ENCODE measurements around the gene ENTREP3. TPM values are rescaled to one million over a fixed set of nuclear protein-coding genes. Genes with fewer than 3 reads are reported as not detected.
A peak's percentile ranks its signal among the peaks of the same experiment; 100 is the strongest.
"Not testable (repeated sequence)": the region's sequence is repeated elsewhere in the genome, so short reads cannot be mapped to it uniquely, and the experiment has no call there.

Gene ENTREP3, protein sequence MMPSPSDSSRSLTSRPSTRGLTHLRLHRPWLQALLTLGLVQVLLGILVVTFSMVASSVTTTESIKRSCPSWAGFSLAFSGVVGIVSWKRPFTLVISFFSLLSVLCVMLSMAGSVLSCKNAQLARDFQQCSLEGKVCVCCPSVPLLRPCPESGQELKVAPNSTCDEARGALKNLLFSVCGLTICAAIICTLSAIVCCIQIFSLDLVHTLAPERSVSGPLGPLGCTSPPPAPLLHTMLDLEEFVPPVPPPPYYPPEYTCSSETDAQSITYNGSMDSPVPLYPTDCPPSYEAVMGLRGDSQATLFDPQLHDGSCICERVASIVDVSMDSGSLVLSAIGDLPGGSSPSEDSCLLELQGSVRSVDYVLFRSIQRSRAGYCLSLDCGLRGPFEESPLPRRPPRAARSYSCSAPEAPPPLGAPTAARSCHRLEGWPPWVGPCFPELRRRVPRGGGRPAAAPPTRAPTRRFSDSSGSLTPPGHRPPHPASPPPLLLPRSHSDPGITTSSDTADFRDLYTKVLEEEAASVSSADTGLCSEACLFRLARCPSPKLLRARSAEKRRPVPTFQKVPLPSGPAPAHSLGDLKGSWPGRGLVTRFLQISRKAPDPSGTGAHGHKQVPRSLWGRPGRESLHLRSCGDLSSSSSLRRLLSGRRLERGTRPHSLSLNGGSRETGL
- polyA plus RNA-seq (2013, experiment 1 of 2; ENCODE audit: insufficient read length): 37.0 TPM
- polyA plus RNA-seq (2013, experiment 2 of 2; ENCODE audit: insufficient read length): 37.8 TPM

DNA sequence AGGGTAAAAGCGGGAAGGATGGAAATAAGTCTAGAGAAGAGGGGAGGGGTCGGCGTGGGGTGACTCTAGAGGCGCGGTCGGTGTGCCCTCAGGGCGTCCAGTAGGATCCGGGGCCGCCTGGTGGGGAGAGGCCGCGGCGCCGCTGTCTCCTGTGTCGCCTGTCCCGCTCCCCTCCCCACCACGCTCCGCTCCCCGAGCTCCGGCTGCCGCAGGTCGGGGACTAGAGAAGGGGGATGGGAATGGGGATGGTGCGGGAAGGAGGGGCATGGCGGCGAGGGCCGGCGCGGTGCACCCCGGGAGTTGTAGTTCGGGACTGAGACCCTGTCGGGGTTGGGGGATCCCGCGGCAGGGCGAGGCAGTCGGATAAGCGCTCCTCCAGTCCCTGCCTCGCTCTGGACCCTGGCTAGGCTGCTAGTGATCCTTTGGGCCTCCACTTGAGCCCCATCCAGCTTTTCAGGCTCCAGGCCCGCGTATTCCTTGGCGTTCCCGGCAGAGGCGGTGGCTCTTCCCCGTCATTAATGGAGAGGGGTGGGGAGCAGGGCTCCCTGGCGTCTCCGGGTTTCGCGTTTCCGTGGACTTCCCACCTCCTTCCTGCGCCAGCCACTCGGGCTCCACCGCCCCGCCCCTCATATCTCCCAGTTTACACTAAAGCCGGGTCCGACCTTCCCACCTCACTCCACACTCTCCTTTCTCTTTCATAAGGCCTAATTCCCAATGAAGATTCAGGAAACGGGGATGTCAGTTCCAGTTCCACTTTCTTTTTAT is at the start of gene ENTREP3:
Gene ENTREP3, minus strand, starts transcription at position 241 of the 765 bp plus-strand sequence. CDS start 606 bp downstream, outside the sequence.
- DNase-seq: peak; percentile 80

DNA sequence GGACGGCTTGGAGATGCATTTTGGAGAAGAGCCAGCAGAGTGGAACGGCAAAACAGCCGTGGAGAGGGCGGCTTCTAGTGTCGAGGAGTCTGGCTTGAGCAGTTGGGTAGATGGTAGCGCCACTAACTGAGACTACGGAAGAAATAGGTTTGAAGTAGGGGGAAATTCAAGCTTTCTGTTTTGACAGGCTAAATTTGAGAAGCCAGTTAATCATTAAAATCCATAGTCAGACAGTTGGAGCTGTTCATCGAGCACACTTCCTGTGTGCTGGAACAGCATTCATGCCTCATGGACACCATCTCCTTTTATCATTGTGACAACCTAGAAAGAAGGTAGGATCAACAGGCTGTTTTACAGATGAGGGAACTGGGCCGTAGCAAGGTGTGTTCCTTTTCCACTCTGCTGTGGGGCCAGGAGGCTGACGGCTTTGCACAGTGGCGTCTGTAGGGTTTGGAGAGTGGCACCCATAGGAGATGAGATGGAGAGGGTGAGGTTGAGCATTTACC is 49.3 kb upstream of the ENTREP3 start:
- DNase-seq: no peak

DNA sequence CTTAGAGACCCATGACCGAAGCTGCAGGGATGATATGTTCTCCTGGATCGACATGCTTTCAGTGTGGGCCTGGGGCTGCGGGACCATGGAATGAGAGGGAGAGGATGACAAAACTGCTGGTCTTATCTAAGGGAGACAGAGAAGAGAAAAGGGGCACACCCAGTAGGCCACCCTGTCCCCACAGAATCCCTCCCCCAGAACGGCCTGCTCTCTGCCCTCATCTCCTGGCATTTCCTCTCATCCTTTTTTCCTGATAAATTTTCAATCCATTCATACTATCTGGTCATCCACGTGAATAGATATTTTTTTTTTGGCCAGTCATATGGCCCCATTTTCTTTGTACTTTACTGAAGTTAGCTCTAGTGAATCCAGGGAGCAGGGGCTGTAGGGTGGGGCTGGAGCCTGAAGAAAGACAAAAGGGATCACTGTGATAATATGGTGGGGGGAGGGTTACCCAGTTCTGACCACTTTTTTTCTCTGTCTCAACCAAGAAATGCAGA is 46.1 kb upstream of the ENTREP3 start, which contains the start of gene PKLR:
Gene PKLR, minus strand, starts transcription at position 97 of the 500 bp plus-strand sequence. Its CDS starts 43 bp downstream, at position 54.
- DNase-seq: no peak

DNA sequence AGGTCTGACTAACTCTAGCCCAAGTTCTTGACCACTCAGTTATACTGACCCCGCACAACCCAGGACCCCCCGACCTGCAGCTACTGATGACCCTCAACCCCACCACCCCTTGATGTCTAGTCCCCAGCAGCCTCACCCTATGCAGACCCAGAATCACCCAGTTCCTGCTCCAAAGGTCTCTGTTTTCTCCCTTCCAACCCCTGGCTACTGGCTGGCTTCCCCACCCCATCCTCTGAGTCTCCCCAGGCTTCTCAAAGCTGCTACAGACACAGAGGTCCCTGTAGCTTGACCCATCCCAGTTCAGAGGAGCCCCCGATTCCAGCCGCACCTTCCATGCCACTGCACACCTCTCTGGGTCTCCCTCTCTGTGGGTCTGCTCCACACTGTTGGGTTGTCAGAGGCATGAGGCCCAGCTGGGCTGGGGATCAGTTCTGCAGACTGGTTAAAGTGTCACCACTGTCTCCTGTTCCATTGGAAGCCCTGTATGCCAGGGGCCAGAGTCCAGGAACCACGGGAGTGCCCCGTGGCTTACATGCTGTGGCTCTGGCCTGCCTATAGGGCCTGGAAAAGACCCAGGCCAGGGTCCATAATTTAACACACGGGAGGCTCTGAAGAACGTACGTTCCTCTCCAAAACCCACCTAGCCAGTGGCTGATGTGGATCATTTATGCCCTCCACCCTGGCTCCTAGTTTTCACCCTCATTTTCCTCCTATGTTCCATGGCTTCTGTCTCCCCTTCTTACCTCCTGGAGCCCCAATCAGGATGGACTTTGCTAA is 45.5 kb upstream of the ENTREP3 start:
- DNase-seq: no peak

DNA sequence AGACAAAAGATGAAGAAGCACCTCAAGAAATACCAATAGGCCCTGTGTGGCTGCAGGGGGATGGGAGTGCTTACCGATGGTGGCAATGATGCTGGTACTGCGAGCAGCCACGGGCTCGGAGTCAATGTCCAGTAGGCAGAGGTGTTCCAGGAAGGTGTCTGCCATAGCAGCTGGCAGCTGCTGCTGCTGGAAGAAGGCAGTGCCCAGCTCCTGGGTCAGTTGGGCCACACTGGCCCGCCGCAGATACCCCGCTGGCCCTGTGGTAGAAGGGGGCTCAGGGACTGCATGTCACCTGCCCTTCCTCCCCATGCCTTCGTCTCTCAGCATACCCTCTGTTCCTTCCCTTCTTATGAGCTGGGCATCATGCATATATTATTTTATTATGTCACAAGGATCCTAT is 44.7 kb upstream of the ENTREP3 start:
- no peak for DNase-seq

DNA sequence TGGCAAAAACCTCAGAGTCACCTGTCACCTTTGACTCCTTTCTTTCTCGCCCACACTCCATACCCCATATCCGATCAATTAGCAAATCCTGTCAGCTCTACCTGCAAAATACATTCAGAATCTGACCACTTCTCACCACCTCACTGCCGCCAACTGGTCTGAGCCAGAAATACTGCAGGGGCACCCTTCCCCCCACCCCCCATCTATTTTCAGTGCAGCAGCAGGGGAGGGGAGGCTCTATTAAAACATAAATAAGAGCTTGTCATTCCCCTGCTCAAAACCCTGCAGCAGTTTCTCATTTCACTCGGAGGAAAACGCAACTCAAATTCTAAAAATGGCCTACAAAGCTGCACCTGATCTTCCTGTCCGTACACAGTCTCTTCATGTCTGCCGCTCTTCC is 42.1 kb upstream of the ENTREP3 start:
- DNase-seq: no peak

DNA sequence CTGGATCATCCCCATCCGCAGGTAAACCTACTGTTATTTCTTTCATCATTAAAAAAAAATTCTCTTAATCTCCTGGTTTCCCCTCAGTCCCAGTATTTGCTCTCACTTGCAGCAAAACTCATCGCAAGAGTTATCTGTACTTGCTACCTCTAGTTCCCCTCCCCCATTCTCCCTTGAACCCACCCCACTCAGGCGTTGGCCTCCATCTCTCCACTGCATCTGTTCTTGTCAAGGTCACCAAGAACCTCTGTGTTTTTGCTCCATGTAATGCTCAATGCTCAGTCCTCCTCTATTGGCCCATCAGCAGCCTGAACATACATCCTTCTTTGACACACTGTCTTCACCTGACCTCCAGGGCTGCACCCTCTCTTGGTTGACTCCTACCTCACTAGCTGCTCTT is 41.4 kb upstream of the ENTREP3 start:
- DNase-seq: no peak

DNA sequence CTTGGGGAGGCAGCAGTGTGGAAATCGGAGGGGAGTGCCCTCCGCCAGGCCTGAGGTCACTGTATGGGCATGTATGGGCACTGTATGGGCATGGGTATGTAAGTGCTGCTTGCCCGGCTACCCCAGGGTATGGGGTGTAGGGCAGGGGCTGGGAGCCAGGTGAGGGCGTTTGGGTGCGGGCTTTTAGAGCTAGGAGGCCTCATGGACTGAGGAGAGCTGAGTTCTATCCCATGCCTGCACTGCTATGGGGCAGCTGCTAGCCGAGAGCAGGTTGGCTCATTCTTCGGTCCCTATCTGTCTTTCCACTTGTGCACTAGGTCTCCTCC is 40.6 kb upstream of the ENTREP3 start:
- DNase-seq: no peak

DNA sequence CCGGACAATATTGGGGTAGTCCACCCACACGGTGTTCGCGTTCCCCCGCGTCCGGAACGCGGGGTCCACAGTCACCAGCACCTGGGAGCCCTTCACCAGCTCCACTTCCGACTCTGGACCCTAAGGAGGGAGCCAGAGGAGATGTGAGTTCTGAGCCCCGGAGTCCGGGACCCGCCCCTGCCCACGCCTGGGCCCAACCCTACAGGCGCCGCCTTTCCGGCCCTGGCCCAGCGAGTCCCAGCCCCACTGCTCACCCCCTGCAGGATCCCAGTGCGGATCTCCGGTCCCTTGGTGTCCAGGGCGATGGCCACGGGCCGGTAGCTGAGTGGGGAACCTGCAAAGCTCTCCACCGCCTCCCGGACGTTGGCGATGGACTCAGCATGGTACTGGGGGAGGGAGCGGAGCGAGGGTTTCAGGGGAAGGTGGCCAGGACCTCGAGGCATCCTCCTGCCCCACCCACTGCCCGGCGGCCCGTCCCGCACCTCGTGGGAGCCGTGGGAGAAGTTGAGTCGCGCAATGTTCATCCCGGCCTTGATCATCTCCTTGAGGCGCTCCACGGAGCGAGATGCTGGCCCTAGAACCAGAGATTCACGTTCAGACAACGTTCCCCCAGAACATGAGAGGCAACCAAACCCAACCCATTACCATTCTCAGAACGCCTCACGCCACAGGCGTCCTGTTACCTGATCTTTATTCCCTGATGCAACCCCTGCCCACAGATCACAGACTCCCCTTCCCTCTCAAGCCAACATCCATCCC is 40.1 kb upstream of the ENTREP3 start:
- no peak for DNase-seq

DNA sequence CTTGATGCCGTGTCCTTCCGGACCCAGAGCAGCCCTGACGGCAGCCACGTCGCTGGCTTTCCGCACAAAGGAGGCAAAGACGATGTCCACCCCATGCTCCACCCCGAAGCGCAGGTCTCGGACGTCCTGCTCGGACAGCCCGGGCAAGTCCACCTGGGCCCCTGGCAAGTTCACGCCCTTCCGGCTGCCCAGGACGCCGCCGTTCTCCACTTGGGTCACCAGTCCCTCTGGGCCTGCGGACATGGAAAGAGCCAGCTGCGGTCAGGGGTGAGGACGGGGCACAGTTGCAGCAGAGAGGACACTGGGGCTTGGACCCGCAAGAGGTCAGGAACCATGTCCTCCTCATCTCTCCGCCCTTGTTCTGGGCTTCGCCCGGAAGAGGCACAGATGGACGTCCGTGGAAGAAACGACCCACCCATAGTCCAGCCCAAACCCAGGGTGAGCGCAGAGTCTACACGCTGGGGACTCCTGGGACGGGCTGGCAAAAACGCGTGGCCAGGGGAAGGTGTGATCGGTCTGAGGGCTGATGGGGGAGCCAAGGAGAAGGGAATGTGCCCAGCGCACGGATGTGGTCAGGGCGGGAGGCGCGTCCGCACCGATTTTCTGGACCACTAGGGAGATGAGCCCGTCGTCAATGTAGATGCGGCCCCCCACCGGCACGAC is 39.4 kb upstream of the ENTREP3 start:
- DNase-seq: no peak

DNA sequence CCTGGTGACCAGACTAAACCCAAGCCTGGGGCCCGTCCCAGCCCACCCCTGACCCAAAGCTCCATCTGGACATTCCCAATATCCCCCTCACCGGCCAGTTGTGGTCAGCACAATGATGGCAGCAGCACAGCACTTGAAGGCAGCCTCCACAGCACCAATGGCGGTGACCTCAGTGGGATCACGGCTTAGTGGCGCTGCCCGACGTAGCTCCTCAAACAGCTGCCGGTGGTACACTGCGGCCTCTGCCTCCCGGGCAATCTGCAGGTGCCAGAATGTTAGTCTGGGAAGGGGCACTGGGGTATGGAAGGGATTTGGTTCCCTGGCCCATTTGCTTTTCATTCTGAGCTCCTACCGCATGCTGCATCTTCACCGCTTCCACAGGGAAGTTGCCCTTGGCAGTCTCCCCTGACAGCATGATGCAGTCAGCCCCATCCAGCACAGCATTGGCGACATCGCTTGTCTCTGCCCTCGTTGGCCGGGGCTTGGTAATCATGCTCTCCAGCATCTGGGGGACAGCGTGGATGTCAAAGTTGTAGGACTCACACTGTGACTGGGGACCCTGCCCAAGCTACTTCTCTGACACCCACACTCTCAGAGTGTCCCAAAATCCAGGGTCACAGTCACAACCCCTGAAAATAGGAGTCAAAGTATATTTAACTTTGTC is 37.9 kb upstream of the ENTREP3 start:
- no peak for DNase-seq

DNA sequence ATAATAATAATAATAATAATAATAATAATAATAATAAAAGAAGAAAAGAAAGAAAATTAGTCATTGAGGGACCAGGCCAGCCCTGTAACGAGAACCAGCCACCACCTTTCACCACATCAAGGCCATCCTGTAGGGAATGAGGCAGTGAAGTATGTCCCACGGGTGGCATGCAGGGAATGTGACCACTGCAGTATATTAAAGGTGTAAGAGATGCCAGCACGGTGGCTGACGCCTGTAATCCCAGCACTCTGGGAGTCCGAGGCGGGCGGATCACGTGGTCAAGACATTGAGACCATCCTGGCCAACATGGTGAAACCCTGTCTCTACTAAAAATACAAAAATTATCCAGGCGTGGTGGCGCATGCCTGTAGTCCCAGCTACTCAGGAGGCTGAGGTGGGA is 35.7 kb upstream of the ENTREP3 start:
- DNase-seq: not testable (repeated sequence)

DNA sequence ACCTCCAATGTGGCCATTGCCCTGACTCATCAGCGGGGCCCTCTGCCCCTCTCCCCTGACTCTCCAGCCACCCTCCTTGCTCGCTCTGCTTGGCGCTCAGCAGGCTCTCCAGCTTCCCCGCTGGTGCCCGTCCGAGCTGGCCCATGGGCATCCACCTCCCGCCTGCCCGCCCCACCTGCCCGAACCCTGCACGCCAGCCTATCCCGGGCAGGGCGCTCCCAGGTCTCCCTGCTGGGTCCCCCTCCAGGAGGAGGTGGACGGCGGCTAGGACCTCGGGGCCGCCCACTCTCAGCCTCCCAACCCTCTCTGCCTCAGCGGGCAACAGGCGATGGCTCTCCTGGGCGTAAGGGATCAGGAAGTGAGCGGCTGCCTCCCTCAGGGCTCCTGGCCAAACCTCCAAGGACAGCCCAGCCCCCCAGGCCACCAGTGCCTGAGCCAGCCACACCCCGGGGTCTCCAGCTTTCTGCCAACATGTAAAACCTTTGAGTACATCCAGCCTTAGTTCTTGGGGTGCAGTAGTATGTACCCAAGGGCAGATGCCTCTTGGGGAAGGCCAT is 32.8 kb upstream of the ENTREP3 start:
- DNase-seq: no peak

DNA sequence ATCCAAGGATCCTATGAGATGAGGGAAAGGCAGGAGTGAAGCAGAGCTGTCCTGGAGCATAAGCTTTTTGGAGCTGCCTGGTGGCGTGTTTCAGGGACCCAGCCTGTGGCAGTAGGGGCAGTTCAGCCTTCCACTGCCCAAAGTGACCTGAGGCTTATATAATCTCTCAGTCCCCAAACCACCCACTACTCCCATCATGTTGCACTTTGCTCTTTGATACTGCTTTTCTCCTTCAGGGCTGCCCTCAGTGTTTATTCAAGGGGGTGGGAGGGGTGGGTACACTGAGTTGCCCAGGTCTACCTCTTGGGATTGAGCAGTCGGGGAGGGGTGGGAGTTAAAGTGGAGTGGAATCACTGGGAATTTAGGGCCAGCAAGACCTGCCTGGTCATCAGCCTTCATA is 31.3 kb upstream of the ENTREP3 start:
- DNase-seq: no peak

DNA sequence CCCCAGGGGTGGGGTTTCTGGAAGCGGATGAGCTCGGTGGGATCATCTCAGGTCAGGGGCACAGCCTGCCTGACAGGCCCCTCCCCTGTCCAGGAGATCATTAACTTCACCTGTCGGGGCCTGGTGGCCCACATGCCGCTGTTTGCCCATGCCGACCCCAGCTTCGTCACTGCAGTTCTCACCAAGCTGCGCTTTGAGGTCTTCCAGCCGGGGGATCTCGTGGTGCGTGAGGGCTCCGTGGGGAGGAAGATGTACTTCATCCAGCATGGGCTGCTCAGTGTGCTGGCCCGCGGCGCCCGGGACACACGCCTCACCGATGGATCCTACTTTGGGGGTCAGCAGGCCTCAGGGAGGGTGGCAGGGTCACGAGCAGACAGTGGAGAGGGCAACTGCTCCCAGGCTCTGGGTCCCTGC is 30.4 kb upstream of the ENTREP3 start:
- DNase-seq: no peak

DNA sequence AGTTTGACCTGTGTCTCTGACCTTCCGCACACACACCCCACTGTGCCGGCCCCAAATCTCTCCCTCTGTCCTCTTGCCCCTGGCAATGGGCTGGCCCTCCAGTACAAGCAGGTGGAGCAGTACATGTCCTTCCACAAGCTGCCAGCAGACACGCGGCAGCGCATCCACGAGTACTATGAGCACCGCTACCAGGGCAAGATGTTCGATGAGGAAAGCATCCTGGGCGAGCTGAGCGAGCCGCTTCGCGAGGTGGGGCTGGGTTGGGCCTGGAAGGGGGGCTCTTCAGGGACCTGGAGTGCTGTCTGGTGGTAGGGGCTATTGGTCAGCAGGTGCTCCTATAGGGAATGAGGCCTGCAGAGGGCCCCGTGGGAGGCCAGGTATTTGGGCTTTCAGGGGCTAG is 29.8 kb upstream of the ENTREP3 start:
- no peak for DNase-seq

DNA sequence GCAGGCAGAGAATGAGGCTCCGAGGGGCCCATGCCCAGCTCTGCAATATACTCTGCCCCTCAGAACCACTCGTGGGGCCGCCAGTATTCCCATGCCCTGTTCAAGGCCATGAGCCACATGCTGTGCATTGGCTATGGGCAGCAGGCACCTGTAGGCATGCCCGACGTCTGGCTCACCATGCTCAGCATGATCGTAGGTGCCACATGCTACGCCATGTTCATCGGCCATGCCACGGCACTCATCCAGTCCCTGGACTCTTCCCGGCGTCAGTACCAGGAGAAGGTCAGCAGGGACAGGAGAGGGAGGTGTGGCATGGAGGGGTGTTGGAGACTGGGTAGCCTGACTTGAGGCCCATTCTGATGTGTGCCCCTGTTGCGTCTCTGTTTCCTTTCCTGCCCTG is 29.2 kb upstream of the ENTREP3 start:
- no peak for DNase-seq

DNA sequence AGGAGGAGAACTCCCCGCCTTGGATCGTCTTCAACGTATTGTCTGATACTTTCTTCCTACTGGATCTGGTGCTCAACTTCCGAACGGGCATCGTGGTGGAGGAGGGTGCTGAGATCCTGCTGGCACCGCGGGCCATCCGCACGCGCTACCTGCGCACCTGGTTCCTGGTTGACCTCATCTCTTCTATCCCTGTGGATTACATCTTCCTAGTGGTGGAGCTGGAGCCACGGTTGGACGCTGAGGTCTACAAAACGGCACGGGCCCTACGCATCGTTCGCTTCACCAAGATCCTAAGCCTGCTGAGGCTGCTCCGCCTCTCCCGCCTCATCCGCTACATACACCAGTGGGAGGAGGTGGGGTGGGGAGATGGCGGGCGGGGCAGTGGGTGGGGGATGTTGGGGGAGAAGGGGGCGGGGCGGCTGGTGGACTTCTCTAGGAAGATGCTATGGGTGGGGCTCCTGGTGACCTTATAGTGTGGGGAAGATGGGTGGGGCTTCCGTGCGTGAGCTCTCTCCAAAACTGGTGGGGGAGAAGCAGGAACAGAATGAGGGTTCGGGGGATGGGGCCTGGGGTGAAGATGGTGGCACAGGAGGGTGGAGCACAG is 27.3 kb upstream of the ENTREP3 start:
- no peak for DNase-seq

DNA sequence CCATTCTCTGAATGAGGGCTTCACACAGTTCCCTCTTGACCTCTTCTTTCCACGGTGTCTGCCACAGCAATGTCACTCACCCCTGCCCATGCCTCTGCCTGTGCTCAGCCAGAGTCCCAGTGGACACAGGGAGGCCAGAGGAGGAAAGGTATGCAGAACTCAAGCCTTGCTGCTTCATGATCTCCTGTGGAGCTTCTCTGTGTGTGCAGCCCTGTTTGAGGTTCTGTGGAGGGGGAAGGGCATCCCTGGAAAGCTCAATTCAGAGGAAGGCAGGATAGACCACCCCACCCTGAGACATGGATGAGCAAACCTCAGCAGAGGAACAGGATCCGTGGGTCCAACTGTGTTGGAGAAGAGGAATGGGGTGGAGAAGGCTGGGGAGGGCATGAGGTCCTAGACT is 24.0 kb upstream of the ENTREP3 start:
- no peak for DNase-seq
